C4-2B (cell line): ENCODE measurements around the gene ATXN1.

Source experiments
- ZFX ChIP-seq: fragments of 450-650 bp; IDR thresholded peaks from 2 replicates; pipeline ENCODE4 v1.6.1; 2017
- TF ChIP-seq, protein P1 (sequence below): fragments of 450-650 bp; conservative IDR thresholded peaks from 2 replicates; pipeline ENCODE4 v1.5.1; 2017; ENCODE audit warnings: mild to moderate bottlenecking

DNA sequence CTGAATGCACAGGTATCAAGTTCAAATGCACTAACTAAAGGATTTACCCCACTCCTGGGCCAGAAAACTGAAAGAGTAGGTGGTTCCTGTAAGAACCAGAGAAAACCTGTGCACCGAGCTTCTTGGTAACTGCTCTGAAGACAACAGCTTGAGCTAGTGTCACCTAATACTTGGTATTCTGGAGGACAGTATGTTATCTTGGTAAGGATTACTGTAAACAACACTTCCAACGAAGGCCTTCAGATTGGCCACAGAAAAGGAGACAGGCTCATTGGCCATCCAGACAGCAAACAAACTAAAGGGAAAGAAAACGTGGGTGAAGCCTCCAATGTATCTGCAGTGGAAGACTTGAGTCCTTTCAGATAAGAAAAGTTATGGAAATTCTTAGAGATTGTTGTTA, 461.4 kb downstream of the ATXN1 start:
- TF ChIP-seq, protein P1, sequence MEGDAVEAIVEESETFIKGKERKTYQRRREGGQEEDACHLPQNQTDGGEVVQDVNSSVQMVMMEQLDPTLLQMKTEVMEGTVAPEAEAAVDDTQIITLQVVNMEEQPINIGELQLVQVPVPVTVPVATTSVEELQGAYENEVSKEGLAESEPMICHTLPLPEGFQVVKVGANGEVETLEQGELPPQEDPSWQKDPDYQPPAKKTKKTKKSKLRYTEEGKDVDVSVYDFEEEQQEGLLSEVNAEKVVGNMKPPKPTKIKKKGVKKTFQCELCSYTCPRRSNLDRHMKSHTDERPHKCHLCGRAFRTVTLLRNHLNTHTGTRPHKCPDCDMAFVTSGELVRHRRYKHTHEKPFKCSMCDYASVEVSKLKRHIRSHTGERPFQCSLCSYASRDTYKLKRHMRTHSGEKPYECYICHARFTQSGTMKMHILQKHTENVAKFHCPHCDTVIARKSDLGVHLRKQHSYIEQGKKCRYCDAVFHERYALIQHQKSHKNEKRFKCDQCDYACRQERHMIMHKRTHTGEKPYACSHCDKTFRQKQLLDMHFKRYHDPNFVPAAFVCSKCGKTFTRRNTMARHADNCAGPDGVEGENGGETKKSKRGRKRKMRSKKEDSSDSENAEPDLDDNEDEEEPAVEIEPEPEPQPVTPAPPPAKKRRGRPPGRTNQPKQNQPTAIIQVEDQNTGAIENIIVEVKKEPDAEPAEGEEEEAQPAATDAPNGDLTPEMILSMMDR = no peak
- no peak for TF ChIP-seq ZFX
